ENCODE results near the gene XRCC5.

Gene XRCC5

GRCh38 chr2:216144372-216144771 is 35.2 kb downstream of the XRCC5 start:
- DNase-seq (ENCODE audit: low read depth, low spot score), result no peak
- TF ChIP-seq, protein P1, sequence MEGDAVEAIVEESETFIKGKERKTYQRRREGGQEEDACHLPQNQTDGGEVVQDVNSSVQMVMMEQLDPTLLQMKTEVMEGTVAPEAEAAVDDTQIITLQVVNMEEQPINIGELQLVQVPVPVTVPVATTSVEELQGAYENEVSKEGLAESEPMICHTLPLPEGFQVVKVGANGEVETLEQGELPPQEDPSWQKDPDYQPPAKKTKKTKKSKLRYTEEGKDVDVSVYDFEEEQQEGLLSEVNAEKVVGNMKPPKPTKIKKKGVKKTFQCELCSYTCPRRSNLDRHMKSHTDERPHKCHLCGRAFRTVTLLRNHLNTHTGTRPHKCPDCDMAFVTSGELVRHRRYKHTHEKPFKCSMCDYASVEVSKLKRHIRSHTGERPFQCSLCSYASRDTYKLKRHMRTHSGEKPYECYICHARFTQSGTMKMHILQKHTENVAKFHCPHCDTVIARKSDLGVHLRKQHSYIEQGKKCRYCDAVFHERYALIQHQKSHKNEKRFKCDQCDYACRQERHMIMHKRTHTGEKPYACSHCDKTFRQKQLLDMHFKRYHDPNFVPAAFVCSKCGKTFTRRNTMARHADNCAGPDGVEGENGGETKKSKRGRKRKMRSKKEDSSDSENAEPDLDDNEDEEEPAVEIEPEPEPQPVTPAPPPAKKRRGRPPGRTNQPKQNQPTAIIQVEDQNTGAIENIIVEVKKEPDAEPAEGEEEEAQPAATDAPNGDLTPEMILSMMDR (IDR thresholded peaks at IDR 0.05; ENCODE audit: insufficient read depth, low read length, missing control alignments), result no peak
- ChIA-PET POLR2A (no interaction called here), CTCF (interaction anchor here (1.4 to 2.5 kb wide), 3 partner anchors 30 to 259 kb away, joined by 3 to 9 read pairs (median 8); no protein-coding TSS in a partner anchor)
- no peak overlapping the region for H3K4me3 ChIP-seq (ENCODE audit: low read depth, low read length)

- TF ChIP-seq, protein P1 (IDR thresholded peaks at IDR 0.05; ENCODE audit: insufficient read depth, low read length, missing control alignments), result no peak
- POLR2A ChIA-PET, result no interaction called here
- CTCF ChIA-PET, result interaction anchor here (0.8 to 1.6 kb wide), 3 partner anchors 19 to 259 kb away, joined by 3 to 8 read pairs (median 3); no protein-coding TSS in a partner anchor
- DNase-seq (ENCODE audit: low read depth, low spot score), result no peak
- no peak overlapping the region for H3K4me3 ChIP-seq (ENCODE audit: low read depth, low read length)
Observed at GRCh38 chr2:216144857-216145256, 35.7 kb downstream of the XRCC5 start.

DNA sequence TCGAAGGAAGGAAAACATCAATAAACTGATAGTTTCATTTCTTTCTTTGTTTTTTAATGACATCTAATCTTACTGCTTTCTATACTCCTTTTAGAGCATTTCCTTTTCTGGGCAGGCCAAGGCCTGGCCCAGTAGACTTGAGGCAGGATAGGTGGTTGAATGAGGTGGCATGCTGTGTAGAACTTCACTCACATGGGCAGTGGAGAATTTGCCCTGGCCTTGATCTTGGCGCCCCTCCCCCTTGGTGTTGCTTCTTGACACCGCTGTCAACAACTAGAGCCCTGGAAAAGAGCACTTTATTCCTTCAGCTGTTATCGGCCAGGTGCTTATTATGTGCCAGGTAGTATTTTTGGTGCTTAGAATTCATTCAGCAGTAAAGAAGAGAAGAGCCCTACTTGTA is 37.4 kb downstream of the XRCC5 start:
- ChIA-PET POLR2A (no interaction called here), CTCF (interaction anchor here (1.2 to 1.6 kb wide), 2 partner anchors 16 to 258 kb away, joined by 4 read pairs; no protein-coding TSS in a partner anchor)
- no peak overlapping the region for H3K4me3 ChIP-seq (ENCODE audit: low read depth, low read length)
- TF ChIP-seq, protein P1 (IDR thresholded peaks at IDR 0.05; ENCODE audit: insufficient read depth, low read length, missing control alignments), result no peak
- DNase-seq (ENCODE audit: low read depth, low spot score), result no peak

DNA sequence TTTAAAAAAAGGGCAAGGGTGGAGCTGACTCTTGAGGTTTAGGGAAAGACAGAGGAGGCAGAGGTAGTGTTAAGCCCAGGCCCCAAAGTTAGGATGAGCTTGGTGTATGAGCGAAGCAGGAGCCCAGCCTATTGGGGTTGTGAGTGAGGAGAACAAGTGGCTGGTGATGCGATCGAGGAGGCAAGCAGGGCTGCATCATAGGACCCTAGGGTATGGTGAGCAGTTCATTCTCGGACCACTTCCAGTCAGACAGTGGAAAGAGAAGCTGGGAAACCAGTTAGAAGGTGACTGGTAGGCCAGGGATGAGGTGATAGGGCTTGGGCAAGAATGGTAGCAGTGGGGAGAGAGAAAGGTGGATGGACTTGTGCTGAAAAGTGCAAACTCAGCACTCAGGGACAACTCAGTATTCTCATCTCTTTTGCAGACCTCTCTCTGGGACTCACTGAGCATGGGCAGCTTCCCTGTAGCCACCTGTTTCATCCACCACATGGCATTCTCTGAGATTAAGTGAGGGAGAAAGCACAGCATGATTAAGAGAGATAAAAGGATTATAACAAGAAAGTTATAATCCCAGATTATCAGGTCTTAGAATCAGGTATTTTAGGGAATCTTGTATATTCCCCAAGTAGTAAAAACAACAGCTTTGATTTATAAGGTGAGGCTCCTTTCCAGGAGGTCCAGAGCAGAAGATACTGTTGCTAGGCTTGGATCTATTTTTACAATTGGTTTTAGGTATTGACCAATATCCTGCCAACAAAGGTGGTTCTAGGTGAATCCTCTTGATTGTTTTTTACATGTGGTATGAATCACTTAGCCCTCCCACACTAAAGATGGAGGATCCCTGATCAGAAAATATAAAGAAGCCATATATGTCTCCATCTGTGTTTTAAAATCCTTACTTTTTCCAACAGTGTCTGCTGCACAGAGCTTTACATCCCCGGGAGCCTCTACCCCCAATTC is 38.3 kb downstream of the XRCC5 start:
- H3K4me3 ChIP-seq (ENCODE audit: low read depth, low read length), result no peak overlapping the region
- ChIA-PET POLR2A (no interaction called here), CTCF (interaction anchor here (0.7 to 1.6 kb wide), 3 partner anchors 17 to 257 kb away, joined by 3 to 4 read pairs (median 4); no protein-coding TSS in a partner anchor)
- TF ChIP-seq, protein P1 (IDR thresholded peaks at IDR 0.05; ENCODE audit: insufficient read depth, low read length, missing control alignments), result no peak
- DNase-seq (ENCODE audit: low read depth, low spot score), result no peak

- ChIA-PET CTCF (interaction anchor here (1.2 to 1.8 kb wide), 4 partner anchors 11 to 255 kb away, joined by 3 to 6 read pairs (median 4); no protein-coding TSS in a partner anchor), POLR2A (no interaction called here)
- TF ChIP-seq, protein P1 (IDR thresholded peaks at IDR 0.05; ENCODE audit: insufficient read depth, low read length, missing control alignments), result no peak
- H3K4me3 ChIP-seq (ENCODE audit: low read depth, low read length), result no peak overlapping the region
- DNase-seq (ENCODE audit: low read depth, low spot score), result no peak
Observed at GRCh38 chr2:216148983-216149382, 39.8 kb downstream of the XRCC5 start.

DNA sequence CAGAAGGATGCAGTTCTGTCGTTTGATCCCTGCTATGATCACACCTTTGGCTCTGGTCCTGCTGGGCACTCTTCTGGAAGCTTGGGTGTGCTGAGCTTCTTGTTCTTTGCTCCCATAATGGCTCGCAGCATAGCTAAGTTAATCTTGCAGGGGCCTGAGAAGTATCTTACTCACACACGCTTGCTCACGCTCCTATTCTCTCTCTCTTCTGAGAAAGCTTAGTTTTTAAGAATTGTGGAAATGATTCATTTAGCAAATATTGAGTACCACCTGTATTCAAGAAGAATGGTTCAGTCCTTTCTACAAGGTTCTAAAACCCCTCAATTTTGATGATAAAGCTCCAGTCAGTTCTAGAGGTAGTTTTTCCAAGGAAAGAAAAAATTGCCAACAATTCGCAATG is 40.6 kb downstream of the XRCC5 start:
- ChIA-PET CTCF (interaction anchor here (1.2 to 1.8 kb wide), 4 partner anchors 12 to 254 kb away, joined by 3 to 6 read pairs (median 4); no protein-coding TSS in a partner anchor), POLR2A (no interaction called here)
- DNase-seq (ENCODE audit: low read depth, low spot score), result no peak
- no peak overlapping the region for H3K4me3 ChIP-seq (ENCODE audit: low read depth, low read length)
- TF ChIP-seq, protein P1 (IDR thresholded peaks at IDR 0.05; ENCODE audit: insufficient read depth, low read length, missing control alignments), result no peak
